Endothelial cell of umbilical vein (primary cell): ENCODE data around the gene MANBA.
"Not testable (repeated sequence)": the region's sequence is repeated elsewhere in the genome, so short reads cannot be mapped to it uniquely, and the experiment has no call there.

Experiments used
- CTCF ChIP-seq, 2 donors: IDR thresholded peaks; 1 replicate in 1 of 2; 2 replicates in 1 of 2; pipeline ENCODE4 v1.5.1; 2011; ENCODE audit warnings: low read length in 2 of 2, mild to moderate bottlenecking in 2 of 2, moderate library complexity in 2 of 2, control low read depth in 1 of 2, inconsistent platforms in 1 of 2, low read depth in 1 of 2; ENCODE audit not compliant: insufficient read depth in 1 of 2; ENCODE audit errors: extremely low read depth in 1 of 2
- EZH2 ChIP-seq: IDR thresholded peaks from 2 replicates; pipeline ENCODE4 v1.6.1; 2012; ENCODE audit warnings: borderline replicate concordance, low read depth, mild to moderate bottlenecking, moderate library complexity, low read length, inconsistent platforms; ENCODE audit not compliant: severe bottlenecking
- POLR2A ChIP-seq: IDR thresholded peaks from 2 replicates; pipeline ENCODE4 v1.6.1; 2012; ENCODE audit warnings: low read depth, mild to moderate bottlenecking, control low read depth, low read length

GRCh38 chr4:102619776-102620631 lies 140.8 kb downstream of the MANBA start:
- not testable (repeated sequence) for TF ChIP-seq CTCF (IDR thresholded peaks at IDR 0.05; ENCODE audit: extremely low read depth in 1 of 2, insufficient read depth in 1 of 2, low read depth in 1 of 2, low read length in 2 of 2); POLR2A; EZH2
